HG02642 (cell line): ENCODE results near the gene CNBD2.
"Not testable (repeated sequence)": the region's sequence is repeated elsewhere in the genome, so short reads cannot be mapped to it uniquely, and the experiment has no call there.

ENCODE experiments used
- ATAC-seq: cut with Tn5 transposase; IDR thresholded peaks from one replicate; pipeline ENCODE4 v1.9.1; 2021; ENCODE audit warnings: mild to moderate bottlenecking; ENCODE audit not compliant: unreplicated experiment, poor library complexity

Gene CNBD2

DNA sequence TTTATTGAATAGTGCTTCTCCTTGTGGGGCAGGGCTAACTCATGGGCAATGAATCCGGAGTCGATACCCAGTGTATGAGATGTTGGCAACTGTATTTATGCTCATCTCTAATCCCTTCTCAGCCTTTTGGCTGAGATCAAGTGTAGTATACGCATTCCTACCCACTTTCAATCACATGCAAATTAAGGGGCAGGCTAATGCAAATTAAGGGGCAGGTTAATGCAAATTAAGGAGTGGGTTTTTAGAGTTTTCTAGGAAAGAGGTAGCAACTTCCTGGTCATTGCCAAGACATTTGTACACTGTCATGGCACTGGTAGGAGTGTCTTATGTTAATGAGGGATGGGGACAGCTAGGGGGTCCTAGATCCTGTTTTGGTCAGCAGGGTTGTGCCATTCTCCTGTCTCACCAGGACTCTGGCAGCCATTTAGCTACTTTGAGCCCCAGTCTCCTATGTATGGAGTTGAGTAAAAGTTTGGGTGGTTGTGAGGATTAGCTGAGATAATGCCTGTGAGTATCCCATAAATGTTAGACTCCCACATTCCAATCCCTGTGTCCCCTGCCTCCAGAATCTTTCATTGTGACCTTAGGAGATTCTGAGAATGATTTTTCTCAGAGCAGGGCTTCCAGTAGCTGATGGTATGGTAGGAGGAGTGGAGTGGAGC, at the start of gene CNBD2:
TSS of gene CNBD2 (plus strand) at position 612 of the 662 bp plus-strand sequence. CDS start 173 bp downstream, outside the sequence.
- no peak for ATAC-seq

- ATAC-seq = no peak
These were observed 47.9 kb upstream of the CNBD2 start for GRCh38 chr20:35920523-35920922.

DNA sequence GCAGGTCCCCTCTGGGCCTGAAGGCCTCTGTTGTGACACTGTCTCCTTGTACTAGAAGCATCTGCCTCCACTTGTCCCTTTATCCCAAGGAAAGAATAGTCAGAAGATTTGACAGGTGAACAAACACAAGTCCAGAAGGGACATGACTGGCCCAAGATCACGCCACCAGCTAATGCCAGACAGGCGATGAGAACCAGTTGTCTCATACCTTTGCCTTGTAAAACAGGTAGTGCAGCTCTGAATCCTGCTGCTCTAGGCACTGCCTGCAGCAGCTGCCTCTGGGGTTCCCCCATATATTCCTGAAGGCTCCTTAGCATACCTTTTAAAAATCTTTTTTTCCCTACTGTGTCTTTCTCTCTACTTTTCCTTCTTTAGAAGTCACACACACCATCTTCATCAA, 39.1 kb upstream of the CNBD2 start:
- no peak for ATAC-seq

GRCh38 chr20:35934050-35934449, 34.3 kb upstream of the CNBD2 start:
- ATAC-seq = no peak

GRCh38 chr20:35939264-35939663, 29.1 kb upstream of the CNBD2 start:
- no peak for ATAC-seq

DNA sequence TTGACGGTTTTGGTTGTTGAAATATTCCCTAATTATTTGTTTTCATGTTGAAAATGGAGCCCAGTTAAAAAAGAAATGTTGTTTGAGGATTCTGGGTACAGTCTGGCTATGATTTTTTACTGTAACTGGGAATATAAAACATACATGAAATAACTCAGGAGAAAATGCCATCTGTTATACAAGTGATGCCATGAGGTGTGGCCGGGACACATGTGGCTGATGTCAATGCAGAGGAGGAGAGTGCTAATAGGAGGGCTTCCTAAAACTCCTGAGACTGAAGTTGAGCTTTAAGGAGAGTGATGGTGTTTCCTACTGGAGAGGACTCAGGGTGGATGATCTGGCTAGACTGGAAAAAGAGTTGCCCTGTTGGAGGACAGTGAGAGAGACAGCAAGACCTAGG, 26.8 kb upstream of the CNBD2 start:
- no peak for ATAC-seq

GRCh38 chr20:35942243-35942642, 26.1 kb upstream of the CNBD2 start:
- ATAC-seq = no peak

GRCh38 chr20:35947489-35947888, 20.9 kb upstream of the CNBD2 start:
- no peak for ATAC-seq

DNA sequence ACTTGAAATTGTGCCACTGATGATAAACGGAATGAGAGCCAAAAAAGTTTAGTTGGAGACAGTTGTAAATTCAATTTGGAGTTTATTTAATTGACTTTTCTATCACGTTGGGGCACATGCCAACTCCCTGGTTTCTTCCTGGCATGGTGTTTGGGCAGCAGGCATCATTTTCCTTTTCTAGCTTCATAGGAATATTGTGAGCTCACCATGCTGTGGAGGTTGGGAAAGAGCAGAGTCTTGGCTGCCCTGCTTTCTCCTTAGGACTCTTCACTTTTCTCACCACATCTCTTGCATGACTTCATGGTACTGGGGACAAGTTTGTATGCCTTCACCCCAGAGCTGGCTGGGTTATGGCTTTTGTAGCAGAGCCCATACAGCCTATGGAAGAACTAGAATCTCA, 20.5 kb upstream of the CNBD2 start:
- no peak for ATAC-seq

GRCh38 chr20:35950093-35950492, 18.3 kb upstream of the CNBD2 start:
- no peak for ATAC-seq

- ATAC-seq = not testable (repeated sequence)
These were observed 16.3 kb upstream of the CNBD2 start for GRCh38 chr20:35952080-35952479.

GRCh38 chr20:35952480-35953386, 15.7 kb upstream of the CNBD2 start:
- no peak for ATAC-seq

- ATAC-seq = peak; percentile 32
These were observed 14.8 kb upstream of the CNBD2 start for GRCh38 chr20:35953387-35954199.

- peak; percentile 86 for ATAC-seq
These were observed 14.0 kb upstream of the CNBD2 start, which contains the start of gene SCAND1 for GRCh38 chr20:35954200-35954906. Gene SCAND1 (minus strand): TSS chr20:35954502. CDS start chr20:35954284, 218 bp downstream.

DNA sequence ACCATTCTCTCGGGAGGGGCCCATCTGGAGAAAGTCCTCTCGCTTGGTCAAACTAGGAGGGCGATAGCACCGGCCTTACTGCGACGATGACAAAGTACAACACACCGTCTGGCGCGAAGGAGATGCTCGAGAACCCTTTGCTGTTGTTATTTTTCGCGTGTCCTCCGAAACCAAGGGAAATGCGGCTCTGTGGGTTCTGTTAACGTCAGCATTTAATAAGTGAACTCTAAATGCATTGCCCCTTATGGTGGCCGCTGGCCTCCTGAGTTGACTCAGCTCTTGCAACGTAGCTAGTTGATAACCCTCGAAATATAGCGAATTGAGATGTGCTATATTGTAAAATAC, 13.5 kb upstream of the CNBD2 start:
- no peak for ATAC-seq

- no peak for ATAC-seq
These were observed 11.8 kb upstream of the CNBD2 start for GRCh38 chr20:35956616-35957015.

GRCh38 chr20:35959291-35959690, 9.1 kb upstream of the CNBD2 start:
- not testable (repeated sequence) for ATAC-seq

DNA sequence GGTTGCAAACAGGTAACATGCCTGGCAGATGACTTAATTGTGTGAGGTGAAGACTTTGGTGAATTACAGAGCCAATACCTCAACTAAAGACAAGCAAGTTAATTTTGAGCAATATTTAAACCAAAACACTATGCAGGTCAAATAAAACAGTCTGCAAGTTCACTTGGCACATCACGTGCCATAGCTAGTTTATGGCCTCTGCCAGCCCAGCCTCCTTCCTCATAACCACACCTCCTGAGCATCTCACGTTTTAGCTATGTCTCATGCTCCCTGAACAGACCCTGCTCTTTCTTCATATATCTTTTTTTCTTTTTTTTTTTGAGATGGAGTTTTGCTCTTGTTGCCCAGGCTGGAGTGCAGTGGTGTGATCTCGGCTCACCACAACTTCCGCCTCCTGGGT, 4.5 kb upstream of the CNBD2 start:
- ATAC-seq = no peak

GRCh38 chr20:35968930-35969329, 540 bp downstream of the CNBD2 start:
- no peak for ATAC-seq

DNA sequence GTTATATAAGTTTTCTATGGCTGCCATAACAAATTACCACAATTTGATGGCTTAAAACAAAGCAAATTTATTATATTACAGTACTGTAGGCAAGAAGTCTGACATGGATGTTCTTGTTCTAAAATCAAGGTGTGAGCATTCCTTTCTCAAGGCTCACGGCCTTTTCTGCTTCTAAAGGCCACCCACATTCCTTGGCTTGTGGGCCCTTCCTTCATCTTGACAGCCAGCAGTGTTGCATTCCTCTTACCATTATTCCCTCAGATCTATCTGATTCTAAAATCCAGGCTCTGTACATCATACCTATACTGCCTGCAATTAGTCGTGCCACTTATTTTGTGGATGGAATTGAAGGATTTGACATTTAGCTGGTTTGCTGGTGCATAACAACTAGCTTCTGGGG, 3.6 kb downstream of the CNBD2 start:
- ATAC-seq = no peak
